MM.1S (cell line): ENCODE measurements around the gene TOE1.

Experiments used
- EZH2phosphoT487 ChIP-seq: fragments of 300-600 bp; sonication (generic); IDR thresholded peaks from 2 replicates; pipeline ENCODE4 v1.6.1; 2018; ENCODE audit warnings: antibody characterized with exemption, low read length
- TF ChIP-seq, protein P1 (sequence below): fragments of 300-600 bp; sonication (generic); IDR thresholded peaks from 2 replicates; pipeline ENCODE4 v1.5.1; 2016; ENCODE audit warnings: antibody characterized with exemption, low read length, mixed read lengths

DNA sequence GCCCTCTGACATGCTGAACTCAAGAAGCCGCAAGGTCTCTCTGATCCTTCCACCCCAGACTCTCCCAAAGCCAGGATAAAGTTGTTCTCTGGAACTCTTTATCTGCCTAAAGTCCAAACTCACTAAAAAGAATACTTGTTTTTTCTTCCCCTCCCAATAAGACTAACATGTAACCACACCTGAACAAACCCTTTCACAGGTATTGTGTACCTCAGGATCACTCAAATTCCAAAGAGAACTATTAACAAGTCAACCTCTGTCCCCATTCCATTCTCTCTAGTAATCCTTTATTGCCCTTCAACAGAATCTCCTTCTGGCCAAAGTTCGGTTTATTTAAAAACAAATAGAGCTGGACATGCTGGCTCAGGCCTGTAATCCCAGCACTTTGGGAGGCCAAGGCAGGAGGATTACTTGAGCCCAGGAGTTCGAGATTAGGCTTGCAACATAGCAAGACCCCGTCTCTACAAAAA lies 4.1 kb upstream of the TOE1 start:
- TF ChIP-seq, protein P1, sequence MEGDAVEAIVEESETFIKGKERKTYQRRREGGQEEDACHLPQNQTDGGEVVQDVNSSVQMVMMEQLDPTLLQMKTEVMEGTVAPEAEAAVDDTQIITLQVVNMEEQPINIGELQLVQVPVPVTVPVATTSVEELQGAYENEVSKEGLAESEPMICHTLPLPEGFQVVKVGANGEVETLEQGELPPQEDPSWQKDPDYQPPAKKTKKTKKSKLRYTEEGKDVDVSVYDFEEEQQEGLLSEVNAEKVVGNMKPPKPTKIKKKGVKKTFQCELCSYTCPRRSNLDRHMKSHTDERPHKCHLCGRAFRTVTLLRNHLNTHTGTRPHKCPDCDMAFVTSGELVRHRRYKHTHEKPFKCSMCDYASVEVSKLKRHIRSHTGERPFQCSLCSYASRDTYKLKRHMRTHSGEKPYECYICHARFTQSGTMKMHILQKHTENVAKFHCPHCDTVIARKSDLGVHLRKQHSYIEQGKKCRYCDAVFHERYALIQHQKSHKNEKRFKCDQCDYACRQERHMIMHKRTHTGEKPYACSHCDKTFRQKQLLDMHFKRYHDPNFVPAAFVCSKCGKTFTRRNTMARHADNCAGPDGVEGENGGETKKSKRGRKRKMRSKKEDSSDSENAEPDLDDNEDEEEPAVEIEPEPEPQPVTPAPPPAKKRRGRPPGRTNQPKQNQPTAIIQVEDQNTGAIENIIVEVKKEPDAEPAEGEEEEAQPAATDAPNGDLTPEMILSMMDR = no peak
- TF ChIP-seq EZH2phosphoT487 = no peak
